ENCODE data around the gene ACLY.
"Not testable (repeated sequence)": the region's sequence is repeated elsewhere in the genome, so short reads cannot be mapped to it uniquely, and the experiment has no call there.

Gene ACLY

DNA sequence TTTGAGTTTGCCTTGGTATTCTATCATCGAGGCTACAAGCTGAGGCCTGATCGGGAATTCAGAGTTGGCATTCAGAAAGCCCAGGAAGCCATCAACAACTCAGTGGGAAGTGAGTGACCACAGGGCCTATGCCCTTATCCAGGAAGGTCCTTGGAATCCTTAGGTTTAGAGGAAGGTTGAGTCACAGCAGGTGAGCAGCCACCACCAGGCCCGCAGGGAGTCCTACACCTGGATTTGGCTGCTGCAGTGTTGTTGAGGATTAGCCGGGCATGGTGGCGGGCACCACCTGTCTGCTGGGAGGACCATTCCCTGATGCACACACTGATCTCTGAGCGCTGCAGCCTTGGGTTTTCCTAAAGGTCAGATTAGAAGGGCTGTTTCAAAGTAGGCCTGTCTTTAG lies 16.9 kb upstream of the ACLY start:
- Histone ChIP-seq H3K4me3 (ENCODE audit: low read depth, low read length) (no peak overlapping the region), H3K4me1 (peaks cover 20% of the 10 kb centered on the region)
- DNase-seq, result no peak

DNA sequence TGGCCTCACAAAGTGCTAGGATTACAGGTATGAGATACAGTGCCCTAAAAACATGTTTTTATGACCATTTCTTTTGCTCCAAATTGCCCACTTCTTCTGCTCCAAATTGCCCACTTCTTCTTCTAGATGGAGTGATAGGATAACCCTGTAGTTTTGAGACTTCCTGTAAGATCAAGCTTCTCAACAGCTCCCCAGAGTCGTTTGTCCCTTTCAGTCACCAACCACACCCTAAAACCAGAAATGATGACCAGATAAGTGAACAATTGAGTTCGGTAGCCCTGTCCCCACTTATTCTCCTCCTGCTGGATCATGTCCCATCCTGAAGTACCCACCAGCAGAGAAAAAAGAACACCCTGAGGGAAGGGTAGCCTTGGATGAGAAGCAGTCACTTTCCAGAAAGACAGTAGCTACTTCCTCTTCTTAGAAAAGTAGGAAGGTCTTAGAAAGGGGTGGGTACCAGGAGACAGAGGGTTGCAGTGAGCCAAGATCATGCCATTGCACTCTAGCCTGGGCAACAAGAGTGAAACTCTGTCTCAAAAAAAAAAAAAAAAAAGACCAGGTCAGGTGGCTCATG lies 14.2 kb upstream of the ACLY start:
- DNase-seq, result no peak
- Histone ChIP-seq H3K9me3 (no peaks in the 10 kb centered on the region), H3K27me3 (no peaks in the 10 kb centered on the region), H3K36me3 (peaks cover 22% of the 10 kb centered on the region), H3K4me3 (ENCODE audit: low read depth, low read length) (no peak overlapping the region), H3K4me1 (peaks cover 7% of the 10 kb centered on the region)
- TF ChIP-seq, protein P1, sequence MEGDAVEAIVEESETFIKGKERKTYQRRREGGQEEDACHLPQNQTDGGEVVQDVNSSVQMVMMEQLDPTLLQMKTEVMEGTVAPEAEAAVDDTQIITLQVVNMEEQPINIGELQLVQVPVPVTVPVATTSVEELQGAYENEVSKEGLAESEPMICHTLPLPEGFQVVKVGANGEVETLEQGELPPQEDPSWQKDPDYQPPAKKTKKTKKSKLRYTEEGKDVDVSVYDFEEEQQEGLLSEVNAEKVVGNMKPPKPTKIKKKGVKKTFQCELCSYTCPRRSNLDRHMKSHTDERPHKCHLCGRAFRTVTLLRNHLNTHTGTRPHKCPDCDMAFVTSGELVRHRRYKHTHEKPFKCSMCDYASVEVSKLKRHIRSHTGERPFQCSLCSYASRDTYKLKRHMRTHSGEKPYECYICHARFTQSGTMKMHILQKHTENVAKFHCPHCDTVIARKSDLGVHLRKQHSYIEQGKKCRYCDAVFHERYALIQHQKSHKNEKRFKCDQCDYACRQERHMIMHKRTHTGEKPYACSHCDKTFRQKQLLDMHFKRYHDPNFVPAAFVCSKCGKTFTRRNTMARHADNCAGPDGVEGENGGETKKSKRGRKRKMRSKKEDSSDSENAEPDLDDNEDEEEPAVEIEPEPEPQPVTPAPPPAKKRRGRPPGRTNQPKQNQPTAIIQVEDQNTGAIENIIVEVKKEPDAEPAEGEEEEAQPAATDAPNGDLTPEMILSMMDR (IDR thresholded peaks at IDR 0.05; ENCODE audit: low read depth, low read length), result no peak

More for the DNA sequence above, 16.9 kb upstream of the ACLY start:
- TF ChIP-seq, protein P1 (IDR thresholded peaks at IDR 0.05; ENCODE audit: low read depth, low read length), result no peak
- Histone ChIP-seq H3K36me3 (peaks cover 22% of the 10 kb centered on the region), H3K9me3 (no peaks in the 10 kb centered on the region), H3K27me3 (no peaks in the 10 kb centered on the region)

DNA sequence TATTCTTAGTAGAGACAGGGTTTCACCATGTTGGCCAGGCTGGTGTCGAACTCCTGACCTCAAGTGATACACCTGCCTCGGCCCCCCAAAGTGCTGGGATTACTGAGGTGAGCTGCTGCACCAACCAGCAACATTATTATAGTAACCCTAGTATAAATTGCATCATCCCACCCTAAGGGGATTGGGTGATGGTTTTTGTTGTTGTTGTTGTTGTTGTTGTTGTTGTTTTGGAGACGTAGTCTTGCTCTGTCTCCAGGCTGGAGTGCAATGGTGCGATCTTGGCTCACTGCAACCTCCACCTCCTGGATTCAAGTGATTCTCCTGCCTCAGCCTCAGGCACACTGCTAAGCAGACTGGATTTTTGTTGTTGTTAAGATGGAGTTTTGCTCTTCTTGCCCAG lies 13.0 kb upstream of the ACLY start:
- DNase-seq; H3K4me1 ChIP-seq; H3K9me3 ChIP-seq; H3K27me3 ChIP-seq; H3K4me3 ChIP-seq (ENCODE audit: low read depth, low read length): not testable (repeated sequence)
- H3K36me3 ChIP-seq, result peaks cover 11% of the 10 kb centered on the region

DNA sequence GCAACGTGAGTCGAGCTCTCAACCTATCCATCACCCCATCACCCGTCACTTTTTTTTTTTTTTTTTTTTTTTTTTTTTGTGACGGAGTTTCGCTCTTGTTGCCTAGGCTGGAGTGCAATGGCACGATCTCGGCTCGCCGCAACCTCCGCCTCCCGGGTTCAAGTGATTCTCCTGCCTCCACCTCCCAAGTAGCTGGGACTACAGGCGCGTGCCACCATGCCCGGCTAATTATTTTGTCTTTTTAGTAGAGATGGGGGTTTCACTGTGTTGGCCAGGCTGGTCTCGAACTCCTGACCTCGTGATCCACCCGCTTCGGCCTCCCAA lies 12.0 kb upstream of the ACLY start:
- H3K36me3 ChIP-seq, H3K27me3 ChIP-seq, H3K9me3 ChIP-seq, H3K4me1 ChIP-seq, DNase-seq: not testable (repeated sequence)
- H3K4me3 ChIP-seq (ENCODE audit: low read depth, low read length), result peak overlapping the region; percentile 74

DNA sequence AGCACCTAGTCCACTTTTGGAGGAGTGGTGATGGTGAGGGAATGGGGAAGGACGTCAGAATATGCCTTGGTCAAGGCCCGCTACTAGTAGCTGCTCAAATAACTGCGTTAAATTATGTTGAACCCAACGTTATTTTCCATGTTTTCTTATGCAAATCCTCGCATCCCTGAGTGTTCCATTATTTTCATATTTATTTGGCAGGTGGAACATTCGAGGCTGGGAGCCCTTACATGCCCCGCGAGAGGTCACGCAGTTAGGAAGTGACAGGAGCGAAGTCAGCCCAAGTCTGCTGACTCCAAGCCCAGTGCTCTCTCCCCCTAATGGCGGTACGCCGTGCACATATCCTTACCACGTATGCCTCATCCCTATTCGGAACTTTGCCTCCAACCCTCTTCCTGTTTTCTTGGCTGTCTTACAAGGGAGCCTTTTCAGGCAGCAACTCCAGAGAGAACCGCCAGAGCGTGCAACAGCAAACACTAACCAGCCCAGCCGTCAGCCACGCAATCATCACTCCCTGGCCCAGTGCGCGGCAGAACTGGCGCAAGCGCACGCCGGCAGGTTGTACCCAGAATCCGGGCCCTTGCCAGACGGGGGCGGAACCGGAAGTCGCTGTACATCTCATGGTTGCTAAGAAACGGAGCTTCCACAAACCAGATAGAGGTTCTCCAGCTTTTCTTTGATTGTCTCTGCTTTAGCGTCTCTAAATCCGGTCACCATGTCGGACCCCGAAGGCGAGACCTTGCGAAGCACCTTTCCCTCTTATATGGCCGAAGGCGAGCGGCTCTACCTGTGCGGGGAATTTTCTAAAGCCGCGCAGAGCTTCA lies 11.5 kb upstream of the ACLY start, which contains the start of gene ODAD4:
ODAD4 (plus strand) TSS at position 609 of the 824 bp plus-strand sequence; CDS start at position 716, 107 bp downstream.
- Histone ChIP-seq H3K4me1 (peaks cover 4% of the 10 kb centered on the region), H3K27me3 (no peaks in the 10 kb centered on the region), H3K9me3 (no peaks in the 10 kb centered on the region), H3K4me3 (ENCODE audit: low read depth, low read length) (peak within 1 kb of the TSS; percentile 74), H3K36me3 (peaks cover under 1% of the 10 kb centered on the region)
- DNase-seq, result peak; percentile 98
- TF ChIP-seq, protein P1 (IDR thresholded peaks at IDR 0.05; ENCODE audit: low read depth, low read length), result peak; percentile 54

DNA sequence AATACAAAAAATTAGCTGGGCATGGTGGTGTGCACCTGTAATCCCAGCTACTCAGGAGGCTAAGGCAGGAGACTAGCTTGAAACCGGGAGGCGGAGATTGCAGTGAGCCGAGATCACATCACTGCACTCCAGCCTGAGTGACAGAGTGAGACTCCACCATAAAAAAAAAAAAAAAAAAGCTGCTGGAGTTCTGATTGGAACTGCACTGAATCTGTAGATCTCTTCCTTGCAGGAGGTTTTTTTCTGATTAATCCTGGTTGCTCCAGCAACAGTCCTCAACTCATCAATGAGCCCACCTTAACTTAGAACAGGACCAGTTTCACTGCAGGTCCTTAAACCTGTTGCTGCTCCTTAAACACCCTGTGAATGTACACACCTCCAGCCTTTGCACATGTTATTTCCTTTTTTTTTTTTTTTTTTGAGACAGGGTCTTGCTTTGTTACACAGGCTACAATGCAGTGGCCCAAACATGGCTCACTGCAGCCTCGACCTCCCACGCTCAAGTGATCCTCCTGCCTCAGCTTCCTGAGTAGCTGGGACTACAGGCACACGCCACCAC lies 10.0 kb upstream of the ACLY start:
- no peak for DNase-seq
- H3K27me3 ChIP-seq, result no peaks in the 10 kb centered on the region
- TF ChIP-seq, protein P1 (IDR thresholded peaks at IDR 0.05; ENCODE audit: low read depth, low read length), result no peak
- H3K4me1 ChIP-seq, result peaks cover 4% of the 10 kb centered on the region
- no peaks in the 10 kb centered on the region; the same call in 1 of the 2 replicates for H3K36me3 ChIP-seq
- H3K9me3 ChIP-seq, result no peaks in the 10 kb centered on the region
- H3K4me3 ChIP-seq (ENCODE audit: low read depth, low read length), result no peak overlapping the region
